Mesodermal cell (in vitro differentiated cells): ENCODE measurements around the gene FGF1.

ENCODE experiments used
- H3K27ac ChIP-seq: 2 replicates; pipeline ENCODE4 v1.7.0; 2013; ENCODE audit warnings: mild to moderate bottlenecking, low read depth, low read length, moderate library complexity; ENCODE audit not compliant: severe bottlenecking
- H3K36me3 ChIP-seq: 2 replicates; pipeline ENCODE4 v1.7.1; 2013; ENCODE audit warnings: mild to moderate bottlenecking, low read length, moderate library complexity; ENCODE audit not compliant: control insufficient read depth, insufficient read depth
- H3K4me1 ChIP-seq: one replicate; pipeline ENCODE4 v1.7.1; 2013; ENCODE audit warnings: mild to moderate bottlenecking, low read length; ENCODE audit not compliant: insufficient read depth, control insufficient read depth, poor library complexity, severe bottlenecking
- H3K4me3 ChIP-seq: 2 replicates; pipeline ENCODE4 v1.7.0; 2013; ENCODE audit warnings: low read length, control low read depth, mild to moderate bottlenecking; ENCODE audit not compliant: insufficient read depth, poor library complexity, severe bottlenecking; ENCODE audit errors: extremely low read depth
- H3K9me3 ChIP-seq: 2 replicates; pipeline ENCODE4 v1.7.1; 2013; ENCODE audit warnings: mild to moderate bottlenecking, low read length, moderate library complexity; ENCODE audit not compliant: control insufficient read depth
- WGBS, 2 experiments: methylation state at CpG; one replicate each; pipeline ENCODE4 v1.1.5; 2013; ENCODE audit warnings: missing lambda C conversion rate in 2 of 2; ENCODE audit not compliant: insufficient coverage in 2 of 2; 5-methylcytosine and 5-hydroxymethylcytosine counted together

Gene FGF1

DNA sequence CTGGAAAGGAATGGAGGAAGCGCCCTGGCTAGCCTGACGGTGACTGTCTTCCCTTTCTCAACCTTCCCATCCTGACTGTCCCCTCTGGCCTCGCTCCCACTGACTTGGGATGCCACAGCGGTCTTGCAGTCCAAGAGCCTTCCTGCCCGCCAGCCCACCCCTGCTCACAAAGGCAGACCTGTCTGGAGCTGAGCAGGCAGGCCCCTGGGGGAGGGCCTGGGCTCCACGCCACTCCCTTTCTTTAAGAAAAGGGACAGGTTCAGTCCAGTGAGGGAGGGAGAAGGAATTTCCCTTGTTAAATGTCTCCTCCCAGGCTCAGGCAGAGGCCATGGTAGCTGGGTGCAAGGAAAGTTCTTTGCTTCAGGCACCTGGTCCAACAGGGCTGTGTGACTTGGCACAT lies 18.1 kb downstream of the FGF1 start:
- Histone ChIP-seq H3K36me3 (no peaks in the 10 kb centered on the region), H3K4me1 (peaks cover 8% of the 10 kb centered on the region), H3K4me3 (no peak overlapping the region), H3K27ac (no peak overlapping the region), H3K9me3 (no peaks in the 10 kb centered on the region)
- WGBS, 2 experiments, result 88 to 96% methylated on average over 5 to 6 of the region's 6 CpGs

DNA sequence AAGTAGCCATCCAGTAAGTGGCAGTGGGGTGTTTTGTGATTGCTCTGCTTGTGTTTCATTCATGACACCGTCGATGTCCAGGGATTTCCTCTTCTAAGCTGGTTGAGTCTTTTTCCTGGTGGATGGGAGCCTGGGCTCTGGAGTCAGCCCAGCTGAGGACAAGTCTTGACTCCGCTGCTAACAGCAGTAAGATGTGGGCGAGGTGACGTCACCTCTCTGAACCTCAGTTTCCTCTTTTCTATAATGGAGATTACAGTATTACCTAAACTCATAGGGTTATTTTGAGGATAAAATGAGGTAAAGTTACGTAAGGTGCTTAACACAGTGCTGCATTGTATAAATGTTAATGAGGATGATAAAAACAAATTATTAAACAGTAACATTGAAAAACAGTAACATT lies 21.3 kb downstream of the FGF1 start:
- no peaks in the 10 kb centered on the region for H3K4me1 ChIP-seq
- H3K9me3 ChIP-seq, result no peaks in the 10 kb centered on the region
- no peak overlapping the region for H3K4me3 ChIP-seq
- no peak overlapping the region for H3K27ac ChIP-seq
- no peaks in the 10 kb centered on the region for H3K36me3 ChIP-seq
- WGBS, 2 experiments, result 100% methylated on average over 2 of the region's 6 CpGs

DNA sequence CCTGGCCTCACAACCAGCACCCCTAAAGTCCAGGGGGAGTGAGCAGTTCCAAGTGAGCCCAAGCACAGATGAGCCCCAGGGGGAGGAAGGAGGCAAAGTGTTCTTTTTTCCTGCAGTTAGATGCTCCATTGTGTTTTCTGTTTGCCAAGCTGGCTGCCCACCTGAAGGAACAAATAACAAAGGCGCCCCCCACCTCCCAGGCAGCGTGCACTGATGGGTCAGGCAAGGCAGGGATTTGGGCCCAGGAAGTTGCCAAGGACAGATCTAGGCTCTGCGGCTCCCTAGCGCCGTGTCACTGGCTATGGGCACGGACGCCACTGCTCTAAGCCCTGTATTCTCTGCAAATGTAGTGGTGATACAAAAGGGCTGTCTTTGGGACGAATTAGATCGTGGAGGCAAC lies 21.8 kb downstream of the FGF1 start:
- H3K36me3 ChIP-seq, result no peaks in the 10 kb centered on the region
- H3K4me3 ChIP-seq, result no peak overlapping the region
- no peak overlapping the region for H3K27ac ChIP-seq
- no peaks in the 10 kb centered on the region for H3K9me3 ChIP-seq
- 96% methylated on average over 9 of the region's 9 CpGs for WGBS, 2 experiments
- no peaks in the 10 kb centered on the region for H3K4me1 ChIP-seq

DNA sequence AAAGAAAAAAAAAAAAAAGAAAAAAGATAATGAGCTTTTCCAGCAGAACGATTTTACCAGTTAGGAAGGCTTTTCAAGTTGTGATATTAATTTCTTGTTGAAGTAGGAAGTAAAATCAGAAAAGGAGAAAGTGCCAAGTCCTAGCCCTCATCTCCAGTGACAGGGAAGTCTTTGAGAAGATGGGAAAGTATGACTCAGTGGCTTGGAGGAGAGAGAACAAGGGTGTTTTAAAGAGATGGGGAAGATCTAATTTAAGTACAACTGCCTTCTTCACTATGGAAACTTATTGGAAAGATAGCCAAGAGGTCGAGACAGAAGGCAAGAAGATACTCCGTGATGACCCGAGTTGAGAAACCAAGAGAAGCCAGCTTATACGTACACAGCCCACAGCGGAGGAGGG lies 22.6 kb downstream of the FGF1 start:
- H3K4me3 ChIP-seq, result no peak overlapping the region
- no peaks in the 10 kb centered on the region for H3K9me3 ChIP-seq
- H3K36me3 ChIP-seq, result no peaks in the 10 kb centered on the region
- H3K4me1 ChIP-seq, result no peaks in the 10 kb centered on the region
- no peak overlapping the region for H3K27ac ChIP-seq
- WGBS, 2 experiments, result 91 to 94% methylated on average over 6 of the region's 6 CpGs

DNA sequence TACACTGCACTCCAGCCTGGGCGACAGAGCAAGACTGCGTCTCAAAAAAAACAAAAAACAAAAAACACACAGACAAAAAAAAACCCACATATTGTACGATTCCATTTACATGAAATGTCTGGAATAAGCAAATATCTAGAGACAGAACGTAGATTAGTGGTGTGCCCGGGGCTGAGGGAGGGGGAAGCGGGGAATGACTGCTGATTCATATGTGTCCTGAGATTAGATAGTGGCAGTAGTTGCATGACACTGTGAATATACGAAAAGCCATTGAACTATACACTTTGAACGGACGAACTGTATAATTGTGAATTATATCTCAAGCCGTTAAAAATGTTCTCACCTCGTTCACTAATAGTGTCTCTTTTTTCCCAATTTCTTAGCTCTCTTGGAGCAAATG lies 23.9 kb downstream of the FGF1 start:
- 96 to 97% methylated on average over 3 to 8 of the region's 11 CpGs for WGBS, 2 experiments
- no peak overlapping the region for H3K4me3 ChIP-seq
- no peaks in the 10 kb centered on the region for H3K9me3 ChIP-seq
- H3K4me1 ChIP-seq, result peaks cover 5% of the 10 kb centered on the region
- H3K36me3 ChIP-seq, result no peaks in the 10 kb centered on the region
- H3K27ac ChIP-seq, result no peak overlapping the region

DNA sequence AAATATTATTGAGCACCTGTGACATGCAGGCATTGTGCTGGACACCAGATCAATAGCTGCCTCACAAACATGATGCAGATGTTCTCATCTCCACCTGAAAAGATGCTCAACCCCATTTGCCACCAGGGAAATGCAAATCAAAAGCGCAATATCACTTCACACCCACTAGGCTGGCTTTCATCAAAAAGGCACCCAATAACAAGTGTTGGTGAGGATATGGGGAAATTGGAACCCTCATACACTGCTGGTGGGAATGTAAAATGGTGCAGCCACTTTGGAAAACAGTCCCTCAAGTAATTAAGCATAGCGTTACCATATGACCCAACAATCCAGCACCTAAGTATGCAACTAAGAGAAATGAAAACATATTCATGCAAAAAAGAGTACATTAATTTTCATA lies 24.7 kb downstream of the FGF1 start:
- H3K4me1 ChIP-seq, result peaks cover 6% of the 10 kb centered on the region
- H3K9me3 ChIP-seq, result no peaks in the 10 kb centered on the region
- no CpG with 5 or more reads among the region's 2 CpGs for WGBS, 2 experiments
- H3K4me3 ChIP-seq, result no peak overlapping the region
- no peaks in the 10 kb centered on the region for H3K36me3 ChIP-seq
- no peak overlapping the region for H3K27ac ChIP-seq

DNA sequence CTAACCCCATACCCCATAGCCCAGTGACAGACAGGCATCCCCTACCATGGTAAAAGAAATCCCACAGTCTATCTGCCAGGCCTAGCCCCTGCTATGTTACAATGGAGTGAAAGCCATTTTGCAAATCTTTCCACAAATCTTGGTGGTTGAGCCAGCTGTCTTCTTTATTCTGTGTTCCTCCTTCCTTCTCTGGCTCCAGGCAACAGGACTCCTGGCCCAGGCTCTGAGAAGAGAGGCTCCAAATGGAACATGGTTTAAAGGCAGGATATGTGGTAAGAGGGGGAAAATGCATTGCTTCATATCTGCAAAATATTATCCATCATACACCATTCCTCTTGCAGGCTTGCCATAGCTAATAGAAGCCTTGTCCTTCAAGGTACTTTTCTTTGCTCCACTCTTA lies 25.2 kb downstream of the FGF1 start:
- Histone ChIP-seq H3K9me3 (no peaks in the 10 kb centered on the region), H3K36me3 (no peaks in the 10 kb centered on the region), H3K4me3 (no peak overlapping the region), H3K27ac (no peak overlapping the region), H3K4me1 (peaks cover 10% of the 10 kb centered on the region)

DNA sequence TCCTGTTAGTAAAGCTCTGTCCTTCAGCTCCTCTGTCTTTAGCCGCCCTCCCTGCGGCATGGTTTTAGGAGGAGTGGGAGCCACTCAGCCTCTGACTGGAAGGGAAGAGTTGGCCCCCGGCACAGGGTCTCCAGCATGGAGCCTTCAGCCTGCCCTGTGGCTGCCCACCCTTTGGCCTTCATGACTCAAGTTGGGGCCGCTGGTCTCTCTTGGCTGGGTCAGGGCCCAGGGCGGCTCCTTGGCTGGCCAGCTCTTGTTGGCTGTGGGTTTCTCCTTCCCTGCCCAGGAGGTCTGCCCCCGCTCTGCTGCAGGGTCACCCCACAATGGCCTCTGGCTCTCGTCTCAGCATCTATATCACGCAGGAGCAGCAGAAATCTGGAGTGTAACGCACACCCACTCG lies 25.7 kb downstream of the FGF1 start:
- Histone ChIP-seq H3K27ac (no peak overlapping the region), H3K36me3 (no peaks in the 10 kb centered on the region), H3K4me1 (peaks cover 15% of the 10 kb centered on the region), H3K9me3 (no peaks in the 10 kb centered on the region), H3K4me3 (no peak overlapping the region)
- 91 to 92% methylated on average over 10 of the region's 10 CpGs for WGBS, 2 experiments

DNA sequence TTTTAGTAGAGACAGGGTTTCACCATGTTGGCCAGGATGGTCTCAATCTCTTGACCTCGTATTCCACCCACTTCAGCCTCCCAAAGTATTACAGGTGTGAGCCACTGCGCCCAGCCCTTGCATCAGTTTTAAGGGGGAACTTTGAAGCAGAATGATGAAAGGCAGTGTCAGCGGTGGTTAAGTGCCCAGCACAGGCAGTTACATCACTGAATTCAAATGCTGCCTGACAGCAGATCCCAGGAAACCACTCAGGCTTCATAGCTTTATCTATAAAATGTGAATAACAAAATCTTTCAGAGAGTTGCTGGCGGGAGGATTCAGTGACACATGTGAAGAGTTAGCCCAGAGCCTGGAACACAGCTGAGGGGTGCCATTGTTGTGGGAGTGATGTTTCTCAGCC lies 26.5 kb downstream of the FGF1 start:
- WGBS, 2 experiments, result 88 to 93% methylated on average over 3 of the region's 4 CpGs
- Histone ChIP-seq H3K36me3 (no peaks in the 10 kb centered on the region), H3K4me1 (peaks cover 15% of the 10 kb centered on the region), H3K9me3 (no peaks in the 10 kb centered on the region), H3K27ac (no peak overlapping the region), H3K4me3 (no peak overlapping the region)

DNA sequence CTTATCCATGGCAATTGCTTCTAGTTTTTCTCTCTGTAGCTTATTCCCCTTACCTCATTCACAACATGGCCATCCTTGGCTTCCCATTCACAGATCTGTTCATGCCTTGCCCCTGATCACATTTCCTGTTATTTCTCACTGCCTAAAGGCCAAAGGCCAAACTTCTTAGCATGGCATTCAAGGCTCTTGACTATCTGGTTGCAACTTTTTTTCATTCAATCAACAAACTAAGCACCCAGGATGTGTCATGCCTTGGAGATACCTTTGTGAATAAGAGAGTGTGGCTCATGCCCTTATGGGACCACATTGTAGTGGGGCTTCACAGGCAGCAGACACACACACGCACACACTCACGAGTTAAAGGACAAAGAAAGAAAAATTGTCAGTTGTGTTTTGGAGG lies 27.6 kb downstream of the FGF1 start:
- 98 to 100% methylated on average over 2 of the region's 2 CpGs for WGBS, 2 experiments
- Histone ChIP-seq H3K9me3 (no peaks in the 10 kb centered on the region), H3K4me1 (peaks cover 15% of the 10 kb centered on the region)

DNA sequence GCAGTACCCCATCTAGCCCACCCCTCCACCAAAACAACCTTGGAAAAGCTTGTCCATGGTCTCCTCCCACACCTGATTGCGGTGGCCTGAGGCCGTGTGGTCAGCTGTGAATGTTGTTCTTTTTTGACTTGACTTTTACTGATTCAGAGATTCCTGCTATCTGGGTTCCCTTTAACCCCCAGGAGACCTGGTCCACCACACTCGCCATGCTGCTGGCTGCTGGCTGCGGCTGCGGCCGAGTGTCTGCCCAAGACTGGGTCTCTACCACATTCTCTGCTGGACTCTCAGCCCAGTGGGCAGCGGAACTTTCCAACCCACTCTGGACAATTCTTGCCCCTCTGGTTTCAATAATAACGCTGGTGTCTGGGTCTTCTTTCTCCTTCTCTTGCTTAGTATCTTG lies 28.4 kb downstream of the FGF1 start:
- Histone ChIP-seq H3K4me1 (peaks cover 15% of the 10 kb centered on the region), H3K9me3 (no peaks in the 10 kb centered on the region), H3K4me3 (no peak overlapping the region), H3K27ac (no peak overlapping the region), H3K36me3 (no peaks in the 10 kb centered on the region)
- 95 to 96% methylated on average over 7 to 8 of the region's 8 CpGs for WGBS, 2 experiments

More for the DNA sequence above, 27.6 kb downstream of the FGF1 start:
- Histone ChIP-seq H3K36me3 (no peaks in the 10 kb centered on the region), H3K4me3 (no peak overlapping the region), H3K27ac (no peak overlapping the region)
